ENCODE measurements around the gene BCAS1.
"Not testable (repeated sequence)": the region's sequence is repeated elsewhere in the genome, so short reads cannot be mapped to it uniquely, and the experiment has no call there.

BCAS1 gene

GRCh38 chr20:54020868-54021267 lies 49.5 kb downstream of the BCAS1 start:
- no peak for DNase-seq (ENCODE audit: low read depth in 4 of 4, low spot score in 1 of 4)

DNA sequence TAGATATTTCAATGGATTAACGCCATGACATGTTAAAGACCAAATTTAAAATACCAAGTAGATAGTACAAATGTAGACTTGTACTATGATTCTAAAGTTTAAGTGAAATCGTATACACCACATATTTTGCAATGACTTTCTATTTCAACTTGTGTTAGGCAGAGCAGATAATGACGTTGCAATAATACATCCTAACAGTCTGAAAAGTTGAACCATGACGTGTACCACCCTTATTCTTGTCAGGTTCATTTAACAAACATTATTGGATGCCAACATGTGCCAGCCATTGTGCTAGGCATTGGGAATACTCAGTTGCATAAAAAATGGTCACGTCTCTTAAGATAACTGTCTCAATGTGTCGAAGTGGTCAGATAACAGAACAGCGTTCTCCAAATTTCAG lies 50.0 kb downstream of the BCAS1 start:
- DNase-seq (ENCODE audit: low read depth in 4 of 4, low spot score in 1 of 4), result no peak

DNA sequence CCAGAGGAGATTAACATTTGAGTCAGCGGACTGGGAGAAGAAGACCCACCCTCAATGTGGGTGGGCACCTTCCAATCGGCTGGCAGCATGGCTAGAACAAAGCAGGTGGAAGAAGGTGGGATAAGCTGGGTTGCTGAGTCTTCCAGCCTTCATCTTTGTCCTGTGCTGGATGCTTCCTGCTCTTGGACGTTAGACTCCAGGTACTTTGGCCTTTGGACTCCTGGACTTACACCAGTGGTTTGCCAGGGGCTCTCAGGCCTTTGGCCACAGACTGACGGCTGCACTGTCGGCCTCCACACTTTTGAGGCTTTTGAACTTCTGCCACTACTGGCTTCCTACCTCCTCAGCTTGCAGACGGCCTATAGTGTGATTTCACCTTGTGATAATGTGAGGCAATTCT lies 50.8 kb downstream of the BCAS1 start:
- DNase-seq (ENCODE audit: low read depth in 4 of 4, low spot score in 1 of 4), result no peak

DNA sequence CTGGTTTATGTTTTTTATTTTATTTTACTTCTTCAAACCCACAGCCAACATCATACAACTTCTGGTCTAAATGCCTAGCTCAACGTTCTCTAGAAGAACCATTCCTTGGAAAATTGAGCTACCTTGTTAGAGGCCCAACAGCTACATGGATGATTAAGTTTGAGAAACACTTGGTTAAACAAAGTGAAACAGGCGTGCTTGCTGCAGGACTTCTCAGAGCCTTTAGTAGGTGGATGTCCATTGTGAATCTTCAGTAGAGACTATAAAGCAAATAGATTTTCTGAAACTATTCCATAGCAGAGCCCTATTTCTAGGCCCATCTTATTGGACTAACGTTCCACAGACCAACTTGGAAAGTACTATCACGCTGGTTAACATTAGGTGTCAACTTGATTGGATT lies 51.3 kb downstream of the BCAS1 start:
- DNase-seq (ENCODE audit: low read depth in 4 of 4, low spot score in 1 of 4), result no peak

- no peak for DNase-seq (ENCODE audit: low read depth in 4 of 4, low spot score in 1 of 4)
These were observed 52.5 kb downstream of the BCAS1 start for GRCh38 chr20:54017846-54018245.

GRCh38 chr20:54015496-54015895 lies 54.9 kb downstream of the BCAS1 start:
- DNase-seq (ENCODE audit: low read depth in 4 of 4, low spot score in 1 of 4), result no peak

DNA sequence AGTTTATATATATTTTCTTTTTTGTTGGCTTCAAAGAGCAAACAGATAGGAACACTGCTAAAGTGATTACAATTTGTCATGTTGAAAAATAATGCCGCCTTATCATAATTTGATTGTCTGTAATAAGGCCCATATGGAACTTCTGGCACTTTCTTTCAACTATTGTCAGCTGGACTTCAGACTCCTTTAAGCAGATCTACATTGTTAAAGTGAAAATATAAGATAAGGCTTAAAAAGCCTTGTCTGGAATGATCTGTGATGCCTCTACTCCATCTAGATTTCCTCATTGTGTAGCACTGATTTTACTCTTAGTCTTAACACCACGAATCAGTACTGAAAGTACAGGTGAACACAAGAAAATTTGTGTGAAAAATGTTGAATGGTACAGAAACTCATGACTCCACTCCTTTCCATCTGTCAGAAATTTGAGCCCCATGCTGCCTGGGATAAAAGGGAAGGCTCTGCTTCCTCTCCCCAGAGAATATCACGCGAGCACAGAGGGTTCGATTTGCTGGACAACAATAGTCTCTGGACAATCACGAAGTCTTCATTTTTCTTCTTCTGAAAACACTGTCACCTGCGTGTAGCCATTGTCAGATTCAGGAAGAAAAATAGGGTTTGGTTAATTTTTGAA lies 56.0 kb downstream of the BCAS1 start:
- no peak for DNase-seq (ENCODE audit: low read depth in 4 of 4, low spot score in 1 of 4)

GRCh38 chr20:54013471-54013870 lies 56.9 kb downstream of the BCAS1 start:
- DNase-seq (ENCODE audit: low read depth in 4 of 4, low spot score in 1 of 4), result no peak

GRCh38 chr20:54011346-54011745 lies 59.0 kb downstream of the BCAS1 start:
- DNase-seq (ENCODE audit: low read depth in 4 of 4, low spot score in 1 of 4), result no peak

- not testable (repeated sequence) for DNase-seq (ENCODE audit: low read depth in 4 of 4, low spot score in 1 of 4)
These were observed 64.2 kb downstream of the BCAS1 start for GRCh38 chr20:54006216-54006615.

GRCh38 chr20:54005524-54005923 lies 64.9 kb downstream of the BCAS1 start:
- no peak for DNase-seq (ENCODE audit: low read depth in 4 of 4, low spot score in 1 of 4)

DNA sequence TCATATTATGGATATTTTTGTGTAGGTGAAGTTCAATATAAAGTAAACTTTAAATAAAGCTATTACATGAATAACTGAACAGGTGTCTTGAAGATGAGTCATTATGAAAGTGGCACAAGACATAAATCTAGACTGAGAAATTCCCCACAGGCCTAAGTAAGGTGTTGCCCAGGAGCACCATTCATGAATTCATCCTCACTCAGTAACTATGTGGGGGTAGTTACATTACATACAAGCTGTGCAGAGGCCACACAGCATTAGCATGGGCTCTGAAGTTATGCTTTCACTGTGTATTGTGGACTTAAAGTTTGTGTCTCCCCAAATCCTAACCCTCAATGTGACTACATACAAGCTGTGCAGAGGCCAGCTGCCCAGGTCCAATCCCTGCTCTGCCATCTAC lies 65.9 kb downstream of the BCAS1 start:
- no peak for DNase-seq (ENCODE audit: low read depth in 4 of 4, low spot score in 1 of 4)

DNA sequence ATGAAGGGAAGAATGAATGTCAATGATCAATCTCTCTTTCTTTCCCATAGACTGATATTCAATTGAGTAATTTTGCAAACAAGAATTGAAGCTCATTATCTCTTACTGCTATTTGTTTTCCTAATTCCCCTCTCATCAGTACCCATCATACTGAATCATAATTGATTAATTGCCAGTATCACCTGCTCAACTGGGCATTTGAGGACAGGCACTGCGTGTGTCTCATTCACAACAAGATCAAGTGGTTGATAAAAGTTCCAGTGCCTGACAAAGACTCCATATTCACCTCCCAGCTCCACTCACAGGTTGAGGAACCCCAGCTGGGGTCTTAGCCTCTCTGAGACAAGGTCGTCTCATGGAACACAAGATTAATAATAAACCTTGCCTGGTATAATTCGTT lies 67.7 kb downstream of the BCAS1 start:
- no peak for DNase-seq (ENCODE audit: low read depth in 4 of 4, low spot score in 1 of 4)

DNA sequence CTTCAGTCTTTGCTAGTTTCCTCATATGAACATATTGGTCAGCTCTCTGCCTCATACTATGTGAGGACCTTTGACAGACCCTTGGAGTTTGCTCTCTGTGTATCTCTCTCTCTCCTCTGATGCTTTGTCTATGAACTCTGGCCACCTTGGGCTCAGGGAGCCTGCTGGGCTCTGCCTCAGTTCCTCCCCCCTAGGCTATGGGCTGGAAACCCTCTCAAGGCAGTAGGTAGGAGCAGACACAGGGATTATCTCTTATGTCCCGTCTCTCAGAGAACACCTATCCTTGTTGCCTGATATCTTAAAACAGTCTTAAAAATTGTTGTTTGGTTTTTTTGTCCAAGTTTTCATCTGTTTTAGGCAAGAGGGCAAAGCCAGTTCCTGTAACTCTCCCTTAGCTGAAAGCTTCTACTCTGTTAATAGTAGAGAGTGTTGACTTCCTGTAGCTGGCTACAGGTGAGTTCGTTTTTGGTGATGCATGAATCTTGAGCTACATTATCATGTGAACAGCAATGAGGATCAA lies 68.3 kb downstream of the BCAS1 start:
- no peak for DNase-seq (ENCODE audit: low read depth in 4 of 4, low spot score in 1 of 4)

DNA sequence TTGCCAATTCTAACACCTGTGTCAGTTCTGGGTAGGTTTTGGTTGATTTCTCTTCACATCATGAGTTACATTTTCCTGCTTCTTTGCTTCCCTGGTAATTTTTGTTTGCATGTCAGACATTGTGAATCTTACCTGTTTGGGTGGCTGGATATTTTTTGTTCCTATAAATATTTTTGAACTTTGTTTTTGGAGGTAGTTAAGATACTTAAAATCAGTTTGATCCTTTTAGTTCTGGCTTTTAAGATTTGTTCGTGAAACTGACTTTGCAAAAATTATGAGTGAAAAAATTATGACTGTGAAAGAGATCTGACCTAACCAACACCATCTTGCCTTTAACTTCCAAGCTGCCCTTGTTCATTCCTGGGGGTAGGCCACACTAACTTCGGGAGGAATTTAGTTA lies 69.5 kb downstream of the BCAS1 start:
- no peak for DNase-seq (ENCODE audit: low read depth in 4 of 4, low spot score in 1 of 4)

GRCh38 chr20:54000262-54000661 lies 70.1 kb downstream of the BCAS1 start:
- DNase-seq (ENCODE audit: low read depth in 4 of 4, low spot score in 1 of 4), result no peak

GRCh38 chr20:53999077-53999476 lies 71.3 kb downstream of the BCAS1 start:
- DNase-seq (ENCODE audit: low read depth in 4 of 4, low spot score in 1 of 4), result no peak

DNA sequence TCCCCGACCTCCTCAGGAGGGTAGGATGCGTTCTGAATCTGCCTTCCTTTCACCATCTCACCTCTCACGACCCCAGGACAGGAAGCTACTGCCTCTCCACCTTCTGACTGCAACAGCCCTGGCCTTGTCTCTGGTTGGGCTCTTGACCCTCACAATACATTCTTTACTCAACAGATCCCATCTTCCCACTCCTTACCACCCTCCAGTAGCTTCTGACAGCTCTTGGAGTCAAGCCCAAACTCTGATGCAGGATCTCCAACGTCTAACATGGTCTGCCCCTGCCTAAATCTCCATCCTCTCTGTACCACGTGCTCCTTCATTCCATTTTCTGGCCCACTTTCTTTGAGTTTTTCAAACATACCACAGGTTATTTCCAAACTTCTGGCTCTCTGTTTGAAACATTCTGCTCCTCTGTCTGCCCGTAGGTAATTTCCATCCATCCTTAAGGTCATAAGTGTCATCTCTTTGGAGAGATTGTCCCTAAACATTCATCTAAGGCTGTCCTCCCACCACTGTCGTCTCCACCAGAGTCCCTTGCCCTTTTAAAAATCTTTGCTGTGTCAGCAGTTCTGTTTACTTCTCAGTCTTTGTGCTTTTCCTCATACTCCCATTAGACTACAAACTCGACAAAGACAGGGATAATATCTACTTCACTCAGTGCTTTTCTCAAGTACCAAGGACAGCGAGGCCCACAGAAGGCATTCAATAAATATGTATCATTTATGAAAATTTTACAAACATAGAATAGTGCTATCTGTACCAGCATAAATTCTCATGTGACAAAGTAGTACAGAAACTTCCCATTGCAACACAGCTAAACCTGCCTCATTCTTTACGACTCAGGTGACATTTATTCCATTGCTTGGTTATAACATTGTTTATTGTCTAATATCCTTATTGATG lies 73.6 kb downstream of the BCAS1 start:
- DNase-seq (ENCODE audit: low read depth in 4 of 4, low spot score in 1 of 4), result no peak

GRCh38 chr20:53995949-53996348 lies 74.4 kb downstream of the BCAS1 start:
- no peak for DNase-seq (ENCODE audit: low read depth in 4 of 4, low spot score in 1 of 4)

DNA sequence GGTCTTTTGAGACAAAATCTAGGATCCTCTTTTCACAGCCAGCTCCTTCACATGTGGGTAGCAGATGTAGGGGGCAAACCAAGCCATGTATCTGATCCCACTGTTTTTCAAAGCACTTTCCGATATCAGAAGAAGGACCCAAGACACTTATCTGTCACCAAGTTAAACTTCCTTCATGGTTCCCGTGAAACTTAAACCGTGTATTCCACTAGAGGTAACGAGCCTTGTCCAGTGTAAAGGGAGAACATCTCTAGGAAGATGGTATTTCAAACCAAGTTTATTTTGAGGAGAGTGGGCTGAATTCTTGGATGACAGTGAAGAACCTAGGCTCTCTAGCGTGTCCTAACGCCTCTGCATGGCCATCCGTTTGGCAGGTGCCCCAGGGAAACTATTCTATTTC lies 76.3 kb downstream of the BCAS1 start:
- no peak for DNase-seq (ENCODE audit: low read depth in 4 of 4, low spot score in 1 of 4)

DNA sequence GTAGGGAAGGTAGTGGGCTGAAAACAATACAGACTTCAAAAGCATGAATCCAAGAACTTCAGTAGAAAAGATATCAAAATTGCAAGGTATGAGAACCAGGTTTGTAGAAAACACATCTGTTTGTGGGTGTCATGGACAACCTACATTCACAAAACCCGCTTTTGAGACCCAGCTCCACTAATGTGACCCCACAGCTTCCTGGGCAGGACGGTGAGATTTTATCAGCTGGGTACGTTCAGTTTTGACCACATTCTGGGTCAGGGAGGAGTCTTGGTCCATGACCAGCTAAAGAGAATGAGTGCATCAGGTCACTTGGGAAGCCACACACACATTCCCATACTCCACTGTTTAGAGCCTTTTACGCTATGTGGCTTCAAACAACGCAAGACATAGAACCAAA lies 77.1 kb downstream of the BCAS1 start:
- DNase-seq (ENCODE audit: low read depth in 4 of 4, low spot score in 1 of 4), result no peak

DNA sequence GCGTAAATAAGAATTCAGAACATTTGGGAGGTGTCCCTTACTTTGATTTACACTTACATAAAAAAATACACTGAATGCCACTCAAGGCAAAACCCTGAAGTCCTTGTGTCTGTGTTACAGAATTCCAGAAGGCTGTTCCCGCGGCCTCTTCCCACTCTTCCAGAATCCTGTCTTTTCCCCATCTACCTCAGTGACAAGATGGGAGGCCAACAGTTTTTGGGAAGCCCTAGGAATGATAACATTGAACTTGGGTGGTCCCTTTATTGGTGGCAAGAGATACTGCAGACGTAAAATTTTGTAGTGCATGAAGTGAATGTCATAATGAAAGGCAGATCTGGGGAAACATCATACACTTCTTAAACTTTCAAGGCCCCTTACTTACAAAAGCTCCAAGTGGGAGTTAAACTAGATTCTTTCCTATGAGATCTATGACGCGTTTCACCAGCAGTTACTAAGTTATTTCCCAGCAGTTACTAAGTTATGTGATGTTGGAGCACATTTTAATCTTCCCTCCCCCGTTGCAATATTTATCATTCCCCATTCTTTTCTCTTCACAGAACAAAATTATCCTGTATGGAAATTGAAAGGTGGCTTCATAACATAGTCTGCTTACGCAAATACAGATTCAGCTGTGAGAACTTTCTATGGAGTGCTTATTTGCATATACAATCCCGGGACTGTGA lies 79.5 kb downstream of the BCAS1 start:
- DNase-seq (ENCODE audit: low read depth in 4 of 4, low spot score in 1 of 4), result no peak

Measured in stimulated activated CD4-positive, alpha-beta T cell treated with anti-CD3 and anti-CD28 coated beads, Interleukin-1b, Interleukin-23, amount 100 ng/mL, for 24 hours (primary cell).